Hematopoietic multipotent progenitor cell treated with erythropoietin and hydrocortisone succinate and interleukin-3 and kit ligand, for 4 days (in vitro differentiated cells): ENCODE results near the gene TCF7.

Experiments
- DNase-seq: peaks from one replicate; pipeline ENCODE4 v3.0.0-alpha.2; 2015

The TCF7 gene

GRCh38 chr5:134114886-134115805, 665 bp downstream of the TCF7 start:
- no peak for DNase-seq

DNA sequence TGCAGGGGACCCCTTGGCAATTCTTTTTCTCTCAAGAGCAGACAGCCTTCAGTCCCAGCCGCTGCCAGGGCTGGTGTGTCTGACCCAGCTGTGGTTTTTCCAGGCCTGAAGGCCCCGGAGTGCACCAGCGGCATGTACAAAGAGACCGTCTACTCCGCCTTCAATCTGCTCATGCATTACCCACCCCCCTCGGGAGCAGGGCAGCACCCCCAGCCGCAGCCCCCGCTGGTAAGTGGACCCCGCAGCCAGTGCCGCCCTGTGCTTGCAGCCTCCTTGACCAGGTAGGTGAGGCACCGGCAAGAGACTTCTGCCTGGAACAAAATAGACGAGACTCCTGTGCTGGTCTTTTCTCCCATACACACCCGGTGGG, 1.3 kb downstream of the TCF7 start:
- DNase-seq, result no peak

DNA sequence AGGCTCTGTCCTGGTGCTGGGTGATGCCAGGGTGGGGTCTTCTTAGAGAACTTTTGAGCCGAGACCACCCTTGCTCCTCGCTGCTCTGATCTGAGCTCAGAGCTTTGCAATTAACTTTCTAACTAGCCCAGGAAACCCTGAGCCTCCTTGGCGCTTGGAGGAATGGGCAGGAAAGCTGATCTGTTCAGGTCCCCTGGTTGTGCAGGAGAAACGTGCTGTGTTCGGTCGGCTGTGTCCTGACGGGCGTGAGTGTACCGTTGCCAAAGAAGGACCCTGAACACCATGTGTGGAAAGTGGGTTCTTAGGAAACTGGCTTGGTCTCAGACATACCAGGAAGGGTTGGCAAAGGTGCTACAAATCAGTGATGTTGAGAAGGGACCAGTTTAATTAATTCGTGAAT, 1.8 kb downstream of the TCF7 start:
- DNase-seq, result no peak

DNA sequence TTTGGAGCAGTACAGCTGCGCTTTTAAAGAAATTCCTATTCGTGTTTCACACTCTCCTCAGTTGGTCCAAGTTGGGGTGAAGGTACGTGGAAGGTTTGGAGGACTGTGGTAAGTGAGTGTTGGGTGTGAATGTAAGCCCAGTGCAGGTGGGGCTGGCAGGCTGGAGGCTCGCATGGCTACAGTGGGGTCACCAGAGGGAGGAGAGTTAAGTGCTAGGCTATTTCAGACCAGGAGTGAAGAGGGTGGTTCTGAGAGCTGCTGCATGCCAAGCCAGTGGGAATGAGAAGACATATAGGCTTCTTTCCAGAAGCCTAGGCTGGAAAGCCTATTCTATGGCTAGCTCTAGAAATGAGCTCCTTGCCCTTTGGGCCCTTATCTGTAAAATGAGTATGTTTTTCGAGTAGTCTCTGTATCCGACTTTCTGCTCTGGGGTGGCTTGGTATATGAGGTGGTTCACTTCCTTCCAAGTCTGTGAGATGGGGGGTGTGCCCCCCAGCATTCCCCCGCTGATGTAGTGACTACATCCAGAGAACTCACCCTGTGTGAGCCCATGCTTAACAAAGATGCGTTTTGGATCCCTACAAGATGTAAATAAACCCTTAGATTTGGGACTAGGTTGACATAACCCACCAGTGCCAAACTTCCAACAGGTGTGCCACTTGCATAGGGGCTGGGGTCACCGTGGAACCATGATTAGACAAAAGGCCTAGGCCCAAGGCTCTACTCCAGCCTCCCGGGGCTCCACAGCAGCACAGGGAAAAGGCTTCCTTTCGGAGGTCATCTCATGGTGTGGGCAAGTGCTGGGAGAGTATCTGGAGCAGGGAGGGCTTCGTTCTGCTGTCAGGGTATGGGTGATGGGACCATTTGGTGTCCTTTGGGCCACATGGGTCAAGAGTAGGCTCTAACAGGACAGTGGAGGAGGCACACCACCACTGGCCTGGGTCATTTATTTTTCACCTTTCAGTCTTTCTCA, 2.6 kb downstream of the TCF7 start:
- DNase-seq, result no peak

DNA sequence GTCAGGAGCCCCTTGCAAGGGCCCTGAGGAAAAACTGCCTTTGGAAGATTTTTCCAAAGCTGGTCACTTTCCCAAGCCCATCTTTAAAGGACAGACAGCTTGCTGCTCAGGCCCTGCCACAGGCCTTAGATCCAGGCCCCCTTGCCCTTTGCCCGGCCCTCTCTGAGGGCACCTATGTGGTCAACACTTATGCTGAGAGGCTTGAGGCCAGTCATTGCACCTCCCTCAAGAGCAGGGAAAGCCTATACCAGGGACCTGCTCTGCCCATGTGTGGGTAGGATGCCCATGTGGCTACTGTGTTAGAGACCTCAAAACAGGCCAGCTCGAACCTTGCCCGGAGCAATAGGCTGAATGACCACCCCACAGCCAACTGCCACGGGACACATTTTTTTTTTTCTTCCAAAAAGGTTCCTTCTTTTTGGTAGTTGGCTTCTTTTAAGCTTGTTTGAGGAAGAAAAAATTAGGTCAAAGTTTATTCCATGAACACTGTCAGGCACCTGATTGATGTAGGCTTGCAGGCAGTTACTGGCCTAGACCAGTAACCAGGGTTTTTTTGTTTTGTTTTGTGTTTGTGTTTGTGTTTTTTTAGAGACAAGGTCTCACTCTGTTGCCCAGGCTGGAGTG, 3.8 kb downstream of the TCF7 start:
- no peak for DNase-seq

DNA sequence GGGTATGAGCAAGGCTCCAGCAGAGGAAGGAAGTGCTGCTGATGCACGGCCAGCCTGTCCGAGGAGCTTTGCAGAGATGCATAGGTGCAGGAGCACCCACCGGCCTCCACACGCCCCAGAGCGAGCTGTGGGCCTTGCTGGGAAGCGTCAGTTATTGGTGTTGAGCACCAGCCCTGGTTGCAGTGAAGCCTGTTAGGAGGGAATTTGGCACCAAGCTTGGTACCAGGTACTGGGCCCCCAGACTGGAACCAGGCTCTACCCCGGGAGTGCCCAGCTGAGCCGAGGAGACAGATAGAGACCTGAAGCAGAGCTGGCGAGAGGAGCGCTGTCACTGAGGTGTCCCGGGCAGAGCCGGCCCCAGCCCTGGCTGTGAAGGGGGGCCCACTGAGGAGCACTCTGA, 5.2 kb downstream of the TCF7 start:
- no peak for DNase-seq

DNA sequence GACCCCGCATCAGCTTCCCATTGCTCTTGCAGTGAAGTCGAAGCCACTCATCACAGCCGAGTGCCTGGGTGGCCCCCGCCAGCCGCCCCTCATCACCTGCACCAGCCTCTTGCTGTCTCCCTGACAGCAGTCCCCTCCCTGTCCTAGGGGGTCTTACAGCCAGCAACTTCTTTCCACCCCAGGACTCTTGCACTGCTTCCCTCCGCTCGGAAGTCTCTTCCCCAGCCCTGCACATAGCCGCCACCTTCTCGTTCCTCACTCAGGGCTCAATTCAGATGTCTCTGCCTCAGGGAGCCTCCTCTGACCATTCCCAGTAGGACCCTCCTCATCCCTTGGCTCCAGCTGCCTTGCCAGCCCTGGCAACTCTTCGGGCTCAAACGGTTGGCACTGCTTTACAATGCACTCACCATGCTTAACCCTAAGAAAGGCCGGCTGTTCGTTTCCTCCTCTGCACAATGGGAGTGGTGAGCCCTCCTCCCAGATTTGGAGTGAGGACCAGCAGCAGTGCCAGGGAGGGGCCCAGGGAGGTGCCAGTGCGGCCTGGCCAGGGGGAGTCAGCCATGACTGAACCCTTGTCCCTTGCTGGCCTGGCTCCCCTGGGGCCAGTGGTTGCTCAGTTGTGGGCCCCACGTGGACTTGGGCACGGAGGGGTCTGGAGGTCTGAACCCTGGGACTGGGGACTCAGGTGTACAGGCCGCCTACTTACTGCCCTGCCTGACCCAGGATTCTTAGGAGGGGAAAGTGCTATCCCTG, 6.1 kb downstream of the TCF7 start:
- no peak for DNase-seq

GRCh38 chr5:134122530-134122929, 8.0 kb downstream of the TCF7 start:
- DNase-seq, result no peak

GRCh38 chr5:134123360-134123759, 8.9 kb downstream of the TCF7 start:
- DNase-seq, result no peak

GRCh38 chr5:134124289-134125038, 10.0 kb downstream of the TCF7 start:
- DNase-seq, result no peak

GRCh38 chr5:134125039-134126015, 10.8 kb downstream of the TCF7 start:
- no peak for DNase-seq

GRCh38 chr5:134127376-134127861, 12.9 kb downstream of the TCF7 start:
- DNase-seq, result no peak

- no peak for DNase-seq
Measured at GRCh38 chr5:134127988-134128647, 13.6 kb downstream of the TCF7 start.

DNA sequence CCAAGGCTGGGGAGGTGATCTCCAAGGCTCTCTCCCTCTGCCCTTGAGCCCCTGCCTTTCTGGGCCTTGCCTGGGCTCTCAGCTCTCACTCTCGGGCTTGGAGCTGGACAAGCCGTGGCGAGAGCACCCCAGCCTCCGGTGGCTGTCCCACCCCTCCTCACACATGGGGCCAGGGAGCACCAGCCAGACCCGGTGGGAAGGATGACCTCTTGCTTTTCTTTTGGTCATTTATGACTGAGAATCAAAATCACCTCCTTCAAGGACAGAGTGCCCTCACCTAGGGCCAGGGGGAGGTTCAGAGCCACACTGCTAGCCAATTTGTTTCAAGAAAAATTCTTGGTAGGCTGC, 14.1 kb downstream of the TCF7 start:
- DNase-seq, result no peak

GRCh38 chr5:134129411-134130238, 15.1 kb downstream of the TCF7 start:
- no peak for DNase-seq

- no peak for DNase-seq
Measured at GRCh38 chr5:134130239-134130945, 15.9 kb downstream of the TCF7 start.

DNA sequence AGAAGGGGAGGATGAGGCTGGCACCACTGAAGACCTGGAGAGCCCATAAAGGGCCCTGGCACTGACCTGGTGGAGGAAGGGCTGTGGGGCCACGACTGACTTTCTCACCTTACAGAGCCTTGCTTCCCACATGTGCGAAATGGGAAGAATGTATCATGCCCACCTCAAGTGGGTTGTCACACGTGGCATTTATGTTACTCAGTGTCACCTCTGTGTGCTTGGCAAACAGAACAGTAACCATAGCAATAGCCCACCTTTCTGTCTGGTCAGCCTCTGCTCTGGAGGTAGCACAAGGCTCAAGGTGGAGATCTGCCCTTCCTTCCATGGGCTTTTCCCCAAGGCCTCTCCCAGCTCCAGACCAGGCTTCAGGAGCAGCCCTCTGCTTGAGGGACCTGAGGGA, 16.7 kb downstream of the TCF7 start:
- no peak for DNase-seq
